Testis (tissue), 3 donors: Measurements from ENCODE around the gene SVIL. TPM values are rescaled to one million over a fixed set of nuclear protein-coding genes. Genes with fewer than 3 reads are reported as not detected.

Source experiments
- DNase-seq: peaks from one replicate; pipeline ENCODE4 v3.0.0-alpha.2; 2019
- H3K27ac ChIP-seq, 2 donors: fragments of 200-600 bp; sonication (generic); one replicate each; pipeline ENCODE4 v1.5.1; 2019
- H3K27me3 ChIP-seq: fragments of 200-600 bp; sonication (generic); one replicate; pipeline ENCODE4 v1.5.1; 2019
- H3K36me3 ChIP-seq: fragments of 200-600 bp; sonication (generic); one replicate; pipeline ENCODE4 v1.5.1; 2017; ENCODE audit warnings: low read depth; ENCODE audit errors: missing control alignments
- H3K4me1 ChIP-seq: fragments of 200-600 bp; sonication (generic); one replicate; pipeline ENCODE4 v1.5.1; 2019
- H3K4me3 ChIP-seq, 2 donors: fragments of 200-600 bp; sonication (generic); one replicate each; pipeline ENCODE4 v1.5.1; 2017 to 2019
- H3K9me3 ChIP-seq: fragments of 200-600 bp; sonication (generic); one replicate; pipeline ENCODE4 v1.5.1; 2017
- POLR2A ChIP-seq: fragments of 450-650 bp; IDR thresholded peaks from one replicate; pipeline ENCODE4 v1.6.1; 2017; ENCODE audit warnings: antibody characterized with exemption, mild to moderate bottlenecking, moderate library complexity
- WGBS, 2 donors: methylation state at CpG; one replicate each; pipeline ENCODE4 v1.1.5; 2018; 5-methylcytosine and 5-hydroxymethylcytosine counted together
- intact Hi-C: fragments of 100-400 bp; cut with DNase I; formaldehyde crosslinking; loops from one replicate; pipeline ENCODE4 v1.15.1; 2023; ENCODE audit warnings: low total_unique reads
- polyA plus RNA-seq: library from polyadenylated mRNA; stranded (reverse); fragments of 350-450 nt; fragmentation: Illumina TruSeq; extraction: RNeasy Lipid Tissue Mini Kit (QIAGEN cat#74804); gene quantifications from one replicate; pipeline ENCODE4 v1.2.3, GENCODE V29; 2014; ENCODE audit warnings: low read depth, low replicate concordance; ENCODE audit not compliant: insufficient read depth
- total RNA-seq, 2 donors: library from RNA; depleted of rRNA; stranded (reverse); fragments of >200 nt; gene quantifications; one replicate each; pipeline ENCODE4 v1.2.3, GENCODE V29; 2016
- TF ChIP-seq, protein P1 (sequence below), 3 experiments: fragments of 450-650 bp in 2 of 3; fragments of 200-600 bp in 1 of 3; sonication (generic) in 1 of 3; IDR thresholded peaks; one replicate each; pipeline ENCODE4 v1.5.1; 2016 to 2019; ENCODE audit warnings: antibody characterized with exemption in 3 of 3, mild to moderate bottlenecking in 2 of 3, moderate library complexity in 1 of 3

Gene SVIL
- total and polyA plus RNA-seq, 3 donors from 2014 or later: 44.7 to 67.6 (median 63.1) TPM

DNA sequence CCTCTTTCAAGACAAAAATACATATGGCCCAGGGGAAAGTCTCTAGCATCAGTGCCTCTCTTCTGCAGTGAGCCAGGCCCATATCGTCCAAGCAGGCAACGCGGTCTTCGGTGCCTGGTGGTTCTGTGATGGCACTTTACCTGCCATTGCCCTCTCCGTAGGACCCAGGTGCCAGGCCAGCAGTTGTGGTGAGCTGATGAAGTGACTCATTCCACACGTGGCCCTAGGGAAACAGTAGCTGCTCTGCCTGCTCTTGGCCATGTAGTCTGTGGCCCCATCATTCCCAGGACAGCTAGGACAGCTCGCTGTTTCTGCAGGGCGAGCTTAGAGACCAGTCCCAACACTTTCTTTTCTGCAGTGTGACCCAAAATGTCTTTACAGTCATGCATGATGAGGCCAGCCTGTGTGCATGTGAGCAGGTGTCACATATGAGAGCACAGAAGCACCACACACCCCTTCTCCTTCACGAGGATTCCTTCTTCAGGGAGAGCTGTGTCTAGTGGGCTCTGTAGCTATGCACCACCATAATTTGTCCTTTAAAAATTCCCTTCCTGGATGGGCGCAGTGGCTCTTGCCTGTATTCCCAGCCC is 39.0 kb downstream of the SVIL start:
- peak overlapping the region; percentile 36 to 42 for H3K27ac ChIP-seq
- TF ChIP-seq POLR2A: no peak
- TF ChIP-seq, protein P1, sequence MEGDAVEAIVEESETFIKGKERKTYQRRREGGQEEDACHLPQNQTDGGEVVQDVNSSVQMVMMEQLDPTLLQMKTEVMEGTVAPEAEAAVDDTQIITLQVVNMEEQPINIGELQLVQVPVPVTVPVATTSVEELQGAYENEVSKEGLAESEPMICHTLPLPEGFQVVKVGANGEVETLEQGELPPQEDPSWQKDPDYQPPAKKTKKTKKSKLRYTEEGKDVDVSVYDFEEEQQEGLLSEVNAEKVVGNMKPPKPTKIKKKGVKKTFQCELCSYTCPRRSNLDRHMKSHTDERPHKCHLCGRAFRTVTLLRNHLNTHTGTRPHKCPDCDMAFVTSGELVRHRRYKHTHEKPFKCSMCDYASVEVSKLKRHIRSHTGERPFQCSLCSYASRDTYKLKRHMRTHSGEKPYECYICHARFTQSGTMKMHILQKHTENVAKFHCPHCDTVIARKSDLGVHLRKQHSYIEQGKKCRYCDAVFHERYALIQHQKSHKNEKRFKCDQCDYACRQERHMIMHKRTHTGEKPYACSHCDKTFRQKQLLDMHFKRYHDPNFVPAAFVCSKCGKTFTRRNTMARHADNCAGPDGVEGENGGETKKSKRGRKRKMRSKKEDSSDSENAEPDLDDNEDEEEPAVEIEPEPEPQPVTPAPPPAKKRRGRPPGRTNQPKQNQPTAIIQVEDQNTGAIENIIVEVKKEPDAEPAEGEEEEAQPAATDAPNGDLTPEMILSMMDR (IDR thresholded peaks at IDR 0.05): no peak
- no peaks in the 10 kb centered on the region for H3K27me3 ChIP-seq
- H3K4me1 ChIP-seq: peaks cover 24% of the 10 kb centered on the region
- H3K36me3 ChIP-seq: no peaks in the 10 kb centered on the region
- H3K4me3 ChIP-seq: no peak overlapping the region
- 86 to 90% methylated on average over 10 of the region's 10 CpGs for WGBS, 2 donors
- no peaks in the 10 kb centered on the region for H3K9me3 ChIP-seq
- DNase-seq: no peak
- intact Hi-C loops: no loop called here

DNA sequence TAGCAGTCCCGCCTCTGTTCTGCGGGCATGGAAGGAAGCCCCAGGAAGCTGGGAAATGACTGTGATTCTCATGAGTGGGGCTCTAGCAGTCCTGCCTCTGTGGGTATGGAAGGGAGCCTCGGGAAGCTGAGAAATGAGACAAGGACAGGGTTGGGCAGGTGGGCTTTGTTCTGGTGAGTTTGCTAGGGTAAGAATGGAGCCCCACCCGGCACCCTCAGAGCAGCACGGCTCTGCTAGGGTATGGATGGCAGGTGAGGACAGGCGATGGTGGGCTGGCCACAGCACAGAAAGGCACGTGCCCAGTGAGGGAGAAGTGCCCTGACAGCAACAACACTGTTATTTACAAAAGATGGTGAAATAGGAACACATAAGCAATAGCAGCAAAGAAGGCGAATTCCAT is 39.6 kb downstream of the SVIL start:
- H3K4me1 ChIP-seq: peaks cover 30% of the 10 kb centered on the region
- intact Hi-C loops: no loop called here
- peak overlapping the region in 1 of 2 donors; percentile 36 for H3K27ac ChIP-seq

DNA sequence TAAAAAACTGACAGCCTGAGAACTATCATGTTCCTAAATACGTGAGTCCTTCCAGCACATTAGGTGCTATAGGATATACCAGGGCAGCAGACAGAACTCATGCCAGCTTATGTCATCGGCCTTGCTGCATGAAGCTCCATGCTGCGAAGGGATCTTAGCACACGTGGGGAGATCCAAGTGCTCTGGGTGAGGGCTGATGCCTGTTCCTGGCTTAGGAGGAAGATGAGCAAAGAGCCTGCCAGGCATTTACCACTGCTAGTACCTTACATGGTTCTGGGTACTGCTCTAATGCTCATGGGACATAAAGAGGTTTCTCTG is 43.2 kb downstream of the SVIL start:
- H3K4me1 ChIP-seq: peaks cover 36% of the 10 kb centered on the region
- WGBS, 2 donors: 70 to 83% methylated on average over 4 of the region's 4 CpGs
- no peaks in the 10 kb centered on the region for H3K27me3 ChIP-seq
- H3K9me3 ChIP-seq: no peaks in the 10 kb centered on the region
- no peak for DNase-seq
- TF ChIP-seq, protein P1 (IDR thresholded peaks at IDR 0.05): no peak
- no peak for TF ChIP-seq POLR2A
- H3K4me3 ChIP-seq: no peak overlapping the region
- intact Hi-C loops: no loop called here
- H3K36me3 ChIP-seq: no peaks in the 10 kb centered on the region
- no peak overlapping the region for H3K27ac ChIP-seq

More for the DNA sequence above, 39.6 kb downstream of the SVIL start:
- no peak for DNase-seq
- H3K27me3 ChIP-seq: no peaks in the 10 kb centered on the region
- whole genome bisulfite sequencing, 2 donors: 86 to 91% methylated on average over 7 to 8 of the region's 8 CpGs
- H3K36me3 ChIP-seq: no peaks in the 10 kb centered on the region
- no peak overlapping the region for H3K4me3 ChIP-seq
- H3K9me3 ChIP-seq: no peaks in the 10 kb centered on the region
- TF ChIP-seq POLR2A: no peak
- TF ChIP-seq, protein P1 (IDR thresholded peaks at IDR 0.05): no peak

DNA sequence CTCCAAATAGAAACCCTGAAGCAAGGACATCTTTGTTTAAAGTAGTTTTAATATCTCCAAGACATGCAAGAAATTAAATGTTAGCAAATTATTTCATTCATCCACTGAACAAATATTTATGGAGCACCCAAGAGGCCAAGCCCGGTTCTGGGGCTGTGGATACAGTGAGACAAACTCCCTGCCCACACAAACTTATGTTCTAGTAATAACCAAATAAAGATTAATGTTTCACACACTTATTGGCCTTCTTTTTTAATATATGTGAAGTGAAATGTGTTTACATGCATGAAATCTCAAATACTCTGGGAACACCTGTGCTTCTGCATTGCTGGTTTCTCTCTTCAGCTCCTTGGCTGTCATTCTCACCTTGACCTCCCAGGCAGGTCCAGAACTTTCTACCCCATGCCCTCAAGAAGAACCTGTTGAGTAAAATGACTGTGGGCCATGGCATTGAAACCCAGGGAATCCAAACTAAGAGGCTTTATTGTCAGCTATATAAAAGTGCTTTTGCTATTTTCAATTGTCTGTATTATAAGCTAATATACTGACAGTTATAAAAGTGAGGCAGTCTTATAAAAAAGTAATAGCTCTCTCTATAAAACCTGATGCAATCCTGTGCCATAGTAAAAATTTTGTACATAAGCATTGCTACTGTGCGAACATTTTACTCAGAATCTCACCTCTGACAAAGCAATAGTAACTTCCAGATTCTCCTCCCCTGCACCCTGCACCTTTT is 43.7 kb downstream of the SVIL start:
- Histone ChIP-seq H3K4me3 (no peak overlapping the region), H3K36me3 (no peaks in the 10 kb centered on the region), H3K9me3 (no peaks in the 10 kb centered on the region), H3K27ac (peak overlapping the region in 1 of 2 donors; percentile 42), H3K4me1 (peaks cover 31% of the 10 kb centered on the region), H3K27me3 (no peaks in the 10 kb centered on the region)
- intact Hi-C loops: no loop called here
- TF ChIP-seq POLR2A: no peak
- TF ChIP-seq, protein P1 (IDR thresholded peaks at IDR 0.05): no peak
- WGBS, 2 donors: 60 to 71% methylated on average over 2 of the region's 2 CpGs
- DNase-seq: no peak
